NCI-H82 treated with DMSO at 0.1 percent for 48 hours (cell line): Measurements from ENCODE around the gene CEBPA.

Experiments
- DNase-seq: peaks from one replicate; lab custom pipeline; 2025; ENCODE audit not compliant: unreplicated experiment; lab: John Stamatoyannopoulos, UW

CEBPA gene

GRCh38 chr19:33302175-33302973 is at the start of gene CEBPA:
CEBPA (minus strand) TSS chr19:33302534; CDS start chr19:33302414, 120 bp downstream.
- DNase-seq = peak; percentile 36

DNA sequence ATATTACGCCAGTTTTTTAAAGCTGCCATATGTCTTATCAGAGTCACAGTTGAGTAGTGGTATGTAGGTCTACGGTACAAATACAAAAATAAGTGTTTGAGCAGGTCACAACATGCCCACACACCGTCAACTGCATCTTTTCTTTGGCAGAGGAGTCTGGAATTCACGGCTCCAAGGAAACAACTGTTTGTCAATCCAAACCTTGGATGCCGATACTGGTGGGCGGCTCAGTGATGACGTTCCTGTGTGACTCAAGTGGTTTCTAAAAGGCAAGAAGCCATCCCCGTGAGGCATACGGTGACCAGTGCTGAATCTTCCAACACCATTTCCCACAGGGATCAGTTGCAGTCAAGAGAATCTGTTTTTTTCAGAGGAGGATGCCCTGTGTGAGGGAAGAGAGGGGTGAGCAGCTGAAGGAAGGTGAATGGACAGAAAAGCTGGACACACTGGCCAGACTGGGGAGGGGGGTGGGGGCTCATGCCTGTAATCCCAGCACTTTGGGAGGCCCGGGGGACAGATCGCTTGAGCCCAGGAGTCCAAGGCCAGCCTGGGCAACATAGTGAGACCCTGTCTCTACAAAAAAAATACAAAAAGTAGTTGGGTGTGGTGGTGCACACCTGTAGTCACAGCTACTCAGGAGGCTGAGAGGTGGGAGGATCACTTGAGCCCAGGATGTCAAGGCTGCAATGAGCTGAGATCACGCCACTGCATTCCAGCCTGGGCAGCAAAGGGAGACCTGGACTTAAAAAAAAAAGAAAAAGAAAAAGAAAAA is 48.4 kb upstream of the CEBPA start:
- no peak for DNase-seq

DNA sequence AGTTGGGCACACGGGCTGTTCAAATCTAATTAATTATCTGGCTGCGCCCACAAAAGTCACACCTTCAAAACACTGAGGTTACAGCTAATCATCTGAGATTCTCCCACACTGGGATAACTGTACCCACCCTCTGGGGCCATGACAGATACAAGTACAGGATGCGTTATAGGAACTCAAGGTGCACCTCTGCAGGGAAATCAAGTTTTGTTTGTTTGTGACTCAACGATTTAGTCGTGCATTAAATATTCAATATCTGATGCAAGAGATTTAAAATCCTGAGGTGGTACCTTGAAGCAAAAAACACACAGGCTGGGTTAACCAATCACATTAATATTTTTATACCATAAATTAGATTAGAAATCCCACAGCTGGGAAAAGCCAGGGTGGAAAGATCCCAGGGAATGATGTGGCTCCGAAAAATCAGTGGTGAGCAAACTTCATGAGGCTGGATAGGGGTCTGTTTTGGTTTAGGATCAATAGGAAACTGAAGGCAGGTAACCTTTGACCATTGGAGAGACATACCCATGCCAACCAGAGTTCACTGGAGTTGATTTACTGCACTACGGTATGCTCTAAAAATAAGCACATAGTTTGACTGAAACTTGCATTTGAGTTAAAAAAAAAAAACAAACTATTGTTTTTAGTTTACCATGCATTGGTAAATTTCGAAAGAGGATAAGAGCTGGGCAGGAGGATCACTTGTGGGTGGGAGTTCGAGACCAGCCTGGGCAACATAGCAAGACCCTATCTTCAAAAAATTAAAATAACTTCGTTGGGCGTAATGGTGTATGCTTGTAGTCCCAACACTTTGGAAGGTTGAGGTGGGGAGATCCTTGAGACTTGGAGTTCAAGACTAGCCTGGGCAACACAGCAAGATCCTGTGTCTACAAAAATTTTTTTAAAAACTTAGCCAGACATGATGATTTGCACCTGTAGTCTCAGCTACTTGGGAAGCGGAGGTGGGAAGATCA is 47.3 kb upstream of the CEBPA start:
- DNase-seq = no peak

DNA sequence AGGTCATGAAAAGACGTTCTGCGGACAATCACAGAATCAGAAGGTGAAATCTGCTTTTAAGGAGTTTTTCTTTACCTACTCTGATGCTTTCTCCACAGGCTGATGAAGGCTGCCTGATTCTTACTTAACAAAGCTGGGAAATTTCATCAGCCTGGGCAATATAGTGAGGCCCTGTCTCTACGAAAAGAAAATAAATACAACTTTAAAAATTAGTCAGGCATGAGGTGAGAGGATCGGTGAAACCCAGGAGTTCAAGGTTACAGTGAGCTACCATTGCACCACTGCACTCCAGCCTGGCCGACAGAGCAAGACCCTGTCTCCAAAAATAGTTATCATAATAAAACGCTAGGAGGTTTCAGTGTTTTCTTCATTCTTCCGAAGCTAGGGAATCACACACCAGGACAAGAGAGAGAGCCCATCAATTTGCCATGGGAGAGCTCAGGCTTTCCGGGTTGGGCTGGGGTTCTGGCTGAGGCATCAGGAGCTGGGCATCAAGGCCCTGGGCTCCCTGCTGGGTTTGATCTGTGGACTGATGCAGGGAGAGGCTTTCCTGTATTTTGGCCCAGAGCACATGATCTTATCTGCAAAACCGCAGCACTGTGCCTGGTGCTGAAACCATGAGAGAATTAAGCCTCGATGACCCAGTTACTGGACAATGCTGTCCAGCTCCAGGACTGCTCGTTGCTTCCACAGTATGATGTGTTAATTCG is 46.1 kb upstream of the CEBPA start:
- DNase-seq = no peak

GRCh38 chr19:33347300-33347699 is 45.0 kb upstream of the CEBPA start:
- no peak for DNase-seq

GRCh38 chr19:33346665-33347064 is 44.3 kb upstream of the CEBPA start:
- DNase-seq = no peak

DNA sequence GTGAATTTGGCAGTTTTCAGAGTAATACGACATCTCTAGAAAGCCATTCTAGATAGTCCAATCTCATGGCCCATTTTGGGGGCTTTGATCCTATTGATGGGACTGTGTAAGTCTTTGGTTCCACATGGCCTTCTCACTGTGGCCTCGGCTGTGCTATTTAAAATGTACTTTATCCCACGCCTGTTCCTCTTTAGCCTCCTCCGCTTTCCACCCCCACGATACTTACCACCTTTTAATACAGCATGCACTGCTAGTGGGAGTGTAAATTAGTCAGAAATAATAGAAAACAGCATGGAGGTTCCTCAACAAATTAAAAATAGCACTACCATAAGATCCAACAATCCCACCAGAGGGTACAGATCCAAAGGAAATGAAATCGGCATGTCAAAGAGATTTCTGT is 42.8 kb upstream of the CEBPA start:
- DNase-seq = no peak

DNA sequence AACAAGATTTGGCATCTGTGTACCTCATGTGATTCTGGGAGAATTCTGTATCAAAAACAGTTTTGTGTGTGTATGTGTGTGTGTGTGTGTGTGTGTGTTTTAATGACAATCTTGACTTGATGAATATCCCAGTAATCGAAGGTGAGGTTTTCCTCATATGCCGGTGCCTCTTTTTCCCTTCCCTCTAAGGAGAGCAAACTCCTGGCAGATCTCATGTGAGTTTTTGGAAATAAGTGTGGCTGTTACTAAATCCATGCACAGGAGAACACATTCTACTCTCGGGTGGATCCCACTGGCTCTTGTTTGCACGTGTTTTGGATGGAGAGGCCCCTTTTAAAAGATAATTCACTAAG is 42.2 kb upstream of the CEBPA start:
- no peak for DNase-seq

DNA sequence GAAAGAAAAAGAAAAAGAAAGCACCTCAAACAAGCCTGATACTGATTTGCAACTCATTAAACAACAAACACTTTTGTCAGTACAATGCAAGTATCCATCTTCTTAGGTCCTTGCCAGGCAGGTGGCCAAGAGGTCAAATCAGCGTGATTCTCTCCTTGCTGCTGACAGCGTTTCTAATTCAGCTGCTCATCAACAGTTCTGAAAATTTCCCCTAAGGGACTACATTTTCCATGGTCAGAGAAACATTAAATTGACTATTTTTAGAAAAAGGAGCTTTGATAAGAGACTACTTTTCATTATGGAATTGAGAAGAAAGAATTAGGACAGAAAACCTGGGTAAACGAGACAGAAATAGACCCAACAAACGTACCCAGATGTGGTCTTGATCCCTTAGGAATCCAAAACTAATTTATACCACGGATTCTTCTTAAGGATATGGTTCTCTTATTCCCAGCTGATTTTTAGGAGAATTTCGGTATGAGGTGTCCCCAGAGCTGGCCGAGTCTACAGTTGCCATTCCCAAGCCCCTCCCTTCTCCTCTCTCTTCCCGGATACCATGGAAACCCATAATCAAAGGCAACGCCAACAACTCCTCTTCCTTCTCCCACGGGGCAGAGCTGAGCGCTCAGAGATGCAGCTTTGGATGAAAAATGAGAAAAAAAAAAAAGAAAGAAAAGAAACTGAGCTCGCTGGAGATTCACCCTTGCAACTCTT is 41.7 kb upstream of the CEBPA start:
- no peak for DNase-seq

- DNase-seq = no peak
These were observed 41.0 kb upstream of the CEBPA start for GRCh38 chr19:33343301-33343700.

GRCh38 chr19:33340991-33341390 is 38.7 kb upstream of the CEBPA start:
- no peak for DNase-seq

DNA sequence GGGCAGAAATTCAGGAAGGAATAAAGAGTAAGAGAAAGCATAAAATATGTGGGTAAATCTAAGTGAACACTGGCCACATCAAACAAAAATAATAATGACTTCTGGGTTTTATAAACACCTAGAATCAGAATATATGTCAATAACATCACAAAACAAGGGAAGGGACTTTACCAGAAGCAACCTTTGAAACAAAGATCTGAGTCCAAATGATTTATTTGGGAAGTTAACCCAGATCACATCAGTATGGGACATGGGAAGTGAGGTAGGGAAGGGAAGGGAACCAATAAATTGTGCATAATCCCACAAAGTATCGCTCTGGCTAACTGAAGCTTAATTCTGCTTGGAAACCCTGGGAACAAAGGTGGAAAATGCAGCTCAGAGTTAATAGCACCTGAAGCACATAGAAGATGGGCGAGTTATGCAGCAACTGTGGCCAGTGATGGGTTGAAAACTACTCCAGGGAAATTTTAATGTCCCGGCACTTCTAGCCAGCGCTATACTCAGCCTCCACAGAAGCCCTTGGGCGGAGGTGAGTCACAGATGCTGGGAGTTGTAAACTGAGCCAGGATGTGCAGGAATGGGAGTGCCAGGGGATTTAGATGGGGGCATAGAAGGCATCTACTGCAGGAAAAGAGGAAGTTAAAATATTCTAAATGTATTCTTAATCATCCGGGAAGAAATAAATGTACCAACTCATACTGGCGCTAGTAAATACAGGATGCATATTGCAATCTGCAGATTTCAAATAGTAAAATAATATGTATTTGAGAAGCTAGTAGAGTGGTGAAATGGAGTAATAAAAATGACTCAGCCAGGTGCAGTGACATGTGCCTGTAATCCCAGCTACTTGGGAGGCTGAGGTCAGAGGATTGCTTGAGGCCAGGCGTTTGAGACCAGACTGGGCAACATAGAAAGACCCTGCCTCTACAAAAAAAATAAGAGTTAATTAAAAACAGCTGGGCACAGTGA is 37.0 kb upstream of the CEBPA start:
- no peak for DNase-seq

DNA sequence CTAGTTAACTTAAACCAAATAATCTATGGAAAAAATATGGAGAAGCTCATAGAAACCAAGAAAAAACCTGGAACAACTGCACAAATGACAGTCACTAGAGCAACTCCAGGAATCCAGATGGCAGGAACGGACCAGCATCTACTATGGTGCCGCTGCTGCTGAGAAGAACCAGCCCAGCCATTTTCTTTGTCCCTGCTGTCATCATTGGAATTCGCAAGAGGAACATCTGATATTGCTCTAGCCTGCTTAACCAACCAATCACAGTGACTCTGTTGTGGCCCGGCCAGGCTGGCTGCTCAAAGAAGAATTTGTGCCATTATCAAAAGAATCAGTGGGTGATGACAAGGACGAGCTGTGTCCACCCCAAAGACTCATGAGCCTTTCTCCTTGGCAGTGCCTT is 33.1 kb upstream of the CEBPA start:
- DNase-seq = no peak

GRCh38 chr19:33334271-33334670 is 31.9 kb upstream of the CEBPA start:
- DNase-seq = no peak

GRCh38 chr19:33333642-33334041 is 31.3 kb upstream of the CEBPA start:
- no peak for DNase-seq

DNA sequence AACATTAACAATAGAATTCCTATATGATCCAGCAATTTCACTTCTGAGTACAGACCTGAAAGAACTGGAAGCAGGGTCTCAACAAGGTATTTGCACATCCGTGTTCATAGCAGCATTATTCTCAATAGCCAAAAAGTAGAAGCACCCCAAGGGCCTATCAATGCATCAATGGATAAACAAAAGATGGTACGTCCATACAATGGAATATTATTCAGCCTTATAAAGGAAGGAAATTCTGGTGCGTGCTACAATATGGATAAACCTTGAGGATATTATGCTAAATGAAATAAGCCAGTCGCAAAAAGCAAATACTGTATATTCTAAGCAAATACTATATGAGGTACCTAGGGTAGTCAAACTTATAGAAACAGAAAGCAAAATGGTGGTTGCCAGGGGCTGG is 30.8 kb upstream of the CEBPA start:
- DNase-seq = no peak

DNA sequence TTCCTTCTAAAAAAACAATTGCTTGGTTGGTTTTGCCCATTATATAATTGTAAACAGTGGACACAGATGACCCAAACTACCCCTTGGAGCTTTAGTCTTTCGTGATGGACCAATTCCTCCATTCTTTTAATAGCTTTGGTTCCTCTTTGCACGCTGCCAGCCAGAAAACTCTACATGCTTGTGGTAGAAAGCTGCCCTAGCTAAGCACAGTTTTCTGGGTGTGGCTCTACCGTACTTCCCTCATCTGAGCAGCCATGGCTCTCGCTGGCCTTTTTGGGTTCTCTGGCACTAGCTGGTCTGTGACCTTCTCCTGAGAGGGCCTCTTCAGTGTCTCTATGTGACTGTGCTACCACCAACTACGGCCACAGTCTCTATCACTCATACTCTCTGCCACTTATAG is 29.9 kb upstream of the CEBPA start:
- no peak for DNase-seq

DNA sequence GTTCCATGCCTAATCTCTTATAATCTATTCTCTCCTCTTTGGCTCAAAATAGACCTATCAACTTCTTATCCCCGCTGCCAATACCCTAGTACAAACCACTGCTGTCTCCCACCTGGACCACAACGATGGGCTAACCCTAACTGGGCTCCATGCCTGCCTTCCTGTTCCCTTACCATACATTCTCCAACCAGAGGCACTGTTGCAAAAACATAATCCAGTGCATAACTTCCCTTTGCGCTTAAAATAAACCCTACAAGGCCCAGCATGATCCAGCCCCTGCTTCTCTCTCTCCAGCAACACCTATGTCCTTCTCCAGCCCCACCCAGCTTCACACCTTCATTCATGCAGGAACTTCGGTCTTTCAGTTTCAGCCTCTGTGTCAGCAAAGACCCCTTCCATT is 27.4 kb upstream of the CEBPA start:
- no peak for DNase-seq

DNA sequence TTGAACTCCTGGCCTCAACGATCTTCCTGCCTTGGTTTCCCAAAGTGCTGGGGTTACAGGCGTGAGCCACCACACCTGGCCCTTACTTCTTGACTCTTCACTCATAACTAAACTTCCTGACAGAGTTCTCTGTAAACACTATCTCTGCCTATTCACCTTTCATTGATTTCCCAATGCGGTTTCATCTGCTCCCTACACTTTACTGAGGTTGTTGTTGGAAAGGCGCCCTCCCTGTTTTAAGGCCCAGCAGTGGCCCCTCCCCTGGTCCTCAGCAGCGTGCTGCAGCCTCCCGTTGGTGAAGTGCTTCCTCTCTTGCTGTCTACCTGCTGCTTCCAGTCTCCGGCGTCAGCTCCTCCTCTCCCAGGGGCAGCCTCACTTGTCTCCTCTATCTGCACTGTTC is 26.7 kb upstream of the CEBPA start:
- no peak for DNase-seq
